GM12892 (cell line): ENCODE results near the gene WDR75.

Source experiments
- POLR2A ChIP-seq: IDR thresholded peaks from 2 replicates; pipeline ENCODE4 v1.6.1; 2011; ENCODE audit warnings: low read depth, low read length, control low read depth
- POLR2AphosphoS5 ChIP-seq: IDR thresholded peaks from 2 replicates; pipeline ENCODE4 v1.6.1; 2011; ENCODE audit warnings: low read depth, low read length, control low read depth

GRCh38 chr2:189467160-189467559 lies 25.9 kb downstream of the WDR75 start:
- no peak for TF ChIP-seq POLR2A
- no peak for TF ChIP-seq POLR2AphosphoS5
